Measurements from ENCODE around the gene GPR156. TPM values are rescaled to one million over a fixed set of nuclear protein-coding genes. Genes with fewer than 3 reads are reported as not detected.

GPR156 gene
- total and polyA plus RNA-seq, 9 of the 15 experiments (the other 6 are each of a cell fraction or from before 2014, with no cell fraction given): 0.07 to 0.14 (median 0.12) TPM; not detected in 5

DNA sequence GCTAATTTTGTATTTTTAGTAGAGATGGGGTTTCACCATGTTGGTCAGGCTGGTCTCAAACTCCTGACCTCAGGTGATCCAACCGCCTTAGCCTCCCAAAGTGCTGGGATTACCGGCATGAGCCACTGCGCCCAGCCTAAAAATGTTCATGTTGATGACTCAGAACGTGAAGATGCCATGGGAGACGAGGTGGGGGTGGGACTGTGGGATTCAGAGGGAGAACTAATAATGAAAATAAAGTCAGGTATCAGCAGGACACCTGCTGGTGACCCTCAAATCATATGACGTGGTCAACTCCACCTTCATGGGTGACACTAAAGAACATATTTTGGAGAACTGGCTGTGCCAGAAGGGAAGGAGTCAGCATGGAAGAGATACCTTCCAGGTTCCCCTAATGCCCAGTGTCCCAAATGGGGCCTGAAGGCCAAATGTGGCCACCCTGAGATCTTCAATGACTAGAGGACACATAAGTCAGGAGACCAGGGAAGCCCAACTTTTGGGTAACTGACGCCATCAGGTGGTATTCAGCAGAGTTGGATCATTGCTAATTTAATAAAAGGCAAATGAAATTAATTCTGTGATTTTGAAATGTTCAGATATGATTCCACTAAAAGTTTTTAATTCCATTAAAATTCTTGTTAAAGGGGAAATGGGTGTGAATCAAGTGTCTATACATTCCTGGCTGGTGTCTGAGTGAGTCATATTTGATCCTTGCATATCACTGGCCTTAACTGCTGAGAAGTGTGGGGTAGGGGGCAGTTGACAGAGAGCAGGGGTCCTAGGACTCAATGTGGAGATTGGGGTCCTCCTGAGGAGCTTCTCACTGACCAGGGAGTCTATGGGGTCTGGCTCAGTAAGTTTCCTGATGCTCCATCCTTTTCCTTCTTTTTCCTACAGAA is 102.2 kb downstream of the GPR156 start:
- DNase-seq (ENCODE audit: extremely low read depth in 1 of 4, low spot score in 3 of 4): peak in 2 of 4 experiments; percentile 6 to 9
- Histone ChIP-seq H3K36me3 (ENCODE audit: control insufficient read depth, insufficient read depth, low read length) (no peaks in the 10 kb centered on the region), H3K27me3 (ENCODE audit: control insufficient read depth in 2 of 2, insufficient read depth in 2 of 2, low read length in 2 of 2) (peaks cover 0 to 4% of the 10 kb centered on the region in 2 experiments; a peak in 2 of 5 replicates), H2AFZ (ENCODE audit: low read depth, low read length) (no peak overlapping the region), H3K79me2 (ENCODE audit: control insufficient read depth, insufficient read depth, low read length) (no peaks in the 10 kb centered on the region), H3K4me1 (replicated peaks in 1 of 2; ENCODE audit: control insufficient read depth in 2 of 2, insufficient read depth in 2 of 2, low read length in 2 of 2) (no peaks in the 10 kb centered on the region), H3K9me1 (ENCODE audit: control insufficient read depth, insufficient read depth, low read length) (no peaks in the 10 kb centered on the region), H3K9me3 (replicated peaks; ENCODE audit: control insufficient read depth, insufficient read depth, low read depth, low read length) (no peaks in the 10 kb centered on the region), H3K4me3 (no peak overlapping the region), H4K20me1 (replicated peaks; ENCODE audit: control insufficient read depth, insufficient read depth, low read length) (no peaks in the 10 kb centered on the region), H3K9ac (ENCODE audit: insufficient read depth in 1 of 2, low read depth in 2 of 2, low read length in 2 of 2) (no peak overlapping the region), H3K4me2 (ENCODE audit: insufficient read depth, low read length) (no peak overlapping the region), H3K27ac (ENCODE audit: extremely low read depth, low read depth, low read length) (no peak overlapping the region)
- ATAC-seq: peak; percentile 58; the same call in 1 of the 3 replicates
- ChIA-PET CTCF (ENCODE audit: low intra/inter-chr PET ratio) (interaction anchor here (0.6 to 1.2 kb wide), 4 partner anchors 36 to 362 kb away, joined by 3 to 9 read pairs (median 4); no protein-coding TSS in a partner anchor), POLR2A (no interaction called here)
- no peak for FAIRE-seq
- in situ Hi-C loops (cut with MboI): no loop called here
- 0% methylated on average over 4 of the region's 7 CpGs for WGBS (ENCODE audit: insufficient coverage, low coverage, missing lambda C conversion rate)
- TF ChIP-seq, protein P1, sequence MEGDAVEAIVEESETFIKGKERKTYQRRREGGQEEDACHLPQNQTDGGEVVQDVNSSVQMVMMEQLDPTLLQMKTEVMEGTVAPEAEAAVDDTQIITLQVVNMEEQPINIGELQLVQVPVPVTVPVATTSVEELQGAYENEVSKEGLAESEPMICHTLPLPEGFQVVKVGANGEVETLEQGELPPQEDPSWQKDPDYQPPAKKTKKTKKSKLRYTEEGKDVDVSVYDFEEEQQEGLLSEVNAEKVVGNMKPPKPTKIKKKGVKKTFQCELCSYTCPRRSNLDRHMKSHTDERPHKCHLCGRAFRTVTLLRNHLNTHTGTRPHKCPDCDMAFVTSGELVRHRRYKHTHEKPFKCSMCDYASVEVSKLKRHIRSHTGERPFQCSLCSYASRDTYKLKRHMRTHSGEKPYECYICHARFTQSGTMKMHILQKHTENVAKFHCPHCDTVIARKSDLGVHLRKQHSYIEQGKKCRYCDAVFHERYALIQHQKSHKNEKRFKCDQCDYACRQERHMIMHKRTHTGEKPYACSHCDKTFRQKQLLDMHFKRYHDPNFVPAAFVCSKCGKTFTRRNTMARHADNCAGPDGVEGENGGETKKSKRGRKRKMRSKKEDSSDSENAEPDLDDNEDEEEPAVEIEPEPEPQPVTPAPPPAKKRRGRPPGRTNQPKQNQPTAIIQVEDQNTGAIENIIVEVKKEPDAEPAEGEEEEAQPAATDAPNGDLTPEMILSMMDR (IDR thresholded peaks at IDR 0.05 in 2 of 3, conservative IDR thresholded peaks at IDR 0.05 in 1 of 3; ENCODE audit: insufficient read depth in 2 of 3, low read depth in 1 of 3, low read length in 3 of 3): peak; percentile 22 to 45 (median 38); a peak in 3 of 6 replicates
- TF ChIP-seq, protein P2, sequence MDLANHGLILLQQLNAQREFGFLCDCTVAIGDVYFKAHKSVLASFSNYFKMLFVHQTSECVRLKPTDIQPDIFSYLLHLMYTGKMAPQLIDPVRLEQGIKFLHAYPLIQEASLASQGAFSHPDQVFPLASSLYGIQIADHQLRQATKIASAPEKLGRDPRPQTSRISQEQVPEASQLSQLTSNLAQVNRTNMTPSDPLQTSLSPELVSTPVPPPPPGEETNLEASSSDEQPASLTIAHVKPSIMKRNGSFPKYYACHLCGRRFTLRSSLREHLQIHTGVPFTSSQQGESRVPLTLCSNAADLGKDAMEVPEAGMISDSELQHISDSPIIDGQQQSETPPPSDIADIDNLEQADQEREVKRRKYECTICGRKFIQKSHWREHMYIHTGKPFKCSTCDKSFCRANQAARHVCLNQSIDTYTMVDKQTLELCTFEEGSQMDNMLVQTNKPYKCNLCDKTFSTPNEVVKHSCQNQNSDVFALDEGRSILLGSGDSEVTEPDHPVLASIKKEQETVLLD (IDR thresholded peaks at IDR 0.05): no peak
- TF ChIP-seq, protein P3, sequence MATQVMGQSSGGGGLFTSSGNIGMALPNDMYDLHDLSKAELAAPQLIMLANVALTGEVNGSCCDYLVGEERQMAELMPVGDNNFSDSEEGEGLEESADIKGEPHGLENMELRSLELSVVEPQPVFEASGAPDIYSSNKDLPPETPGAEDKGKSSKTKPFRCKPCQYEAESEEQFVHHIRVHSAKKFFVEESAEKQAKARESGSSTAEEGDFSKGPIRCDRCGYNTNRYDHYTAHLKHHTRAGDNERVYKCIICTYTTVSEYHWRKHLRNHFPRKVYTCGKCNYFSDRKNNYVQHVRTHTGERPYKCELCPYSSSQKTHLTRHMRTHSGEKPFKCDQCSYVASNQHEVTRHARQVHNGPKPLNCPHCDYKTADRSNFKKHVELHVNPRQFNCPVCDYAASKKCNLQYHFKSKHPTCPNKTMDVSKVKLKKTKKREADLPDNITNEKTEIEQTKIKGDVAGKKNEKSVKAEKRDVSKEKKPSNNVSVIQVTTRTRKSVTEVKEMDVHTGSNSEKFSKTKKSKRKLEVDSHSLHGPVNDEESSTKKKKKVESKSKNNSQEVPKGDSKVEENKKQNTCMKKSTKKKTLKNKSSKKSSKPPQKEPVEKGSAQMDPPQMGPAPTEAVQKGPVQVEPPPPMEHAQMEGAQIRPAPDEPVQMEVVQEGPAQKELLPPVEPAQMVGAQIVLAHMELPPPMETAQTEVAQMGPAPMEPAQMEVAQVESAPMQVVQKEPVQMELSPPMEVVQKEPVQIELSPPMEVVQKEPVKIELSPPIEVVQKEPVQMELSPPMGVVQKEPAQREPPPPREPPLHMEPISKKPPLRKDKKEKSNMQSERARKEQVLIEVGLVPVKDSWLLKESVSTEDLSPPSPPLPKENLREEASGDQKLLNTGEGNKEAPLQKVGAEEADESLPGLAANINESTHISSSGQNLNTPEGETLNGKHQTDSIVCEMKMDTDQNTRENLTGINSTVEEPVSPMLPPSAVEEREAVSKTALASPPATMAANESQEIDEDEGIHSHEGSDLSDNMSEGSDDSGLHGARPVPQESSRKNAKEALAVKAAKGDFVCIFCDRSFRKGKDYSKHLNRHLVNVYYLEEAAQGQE (IDR thresholded peaks at IDR 0.05; ENCODE audit: borderline replicate concordance): peak; percentile 37; the same call in 1 of the 2 replicates
- TF ChIP-seq, protein P3 (CRISPR knock-in tag; IDR thresholded peaks at IDR 0.05; ENCODE audit: low read depth): no peak
- peak; percentile 46 to 67 for TF ChIP-seq RAD21 (CRISPR knock-in tag; conservative IDR thresholded peaks at IDR 0.05 in 1 of 2, IDR thresholded peaks at IDR 0.05 in 1 of 2)
- no peak for TF ChIP-seq SPI1 (IDR thresholded peaks at IDR 0.05; ENCODE audit: borderline replicate concordance, low read depth, low read length)
- no peak for TF ChIP-seq PML (IDR thresholded peaks at IDR 0.05; ENCODE audit: low read length)
- intact Hi-C loops (cut with micrococcal nuclease): loop anchor here (10.0 kb wide), 1 partner anchor 358 kb away; no protein-coding TSS in a partner anchor
- no TSS peak for BruUV-seq (replicated peaks)

Data from K562 (cell line).